ENCODE results near the gene SNAI1. TPM values are rescaled to one million over a fixed set of nuclear protein-coding genes. Genes with fewer than 3 reads are reported as not detected.

Gene SNAI1
- total and polyA plus RNA-seq, 2 donors (not counting 3 experiments of a cell fraction or from before 2014, with no cell fraction given): 10.8 to 13.4 TPM

DNA sequence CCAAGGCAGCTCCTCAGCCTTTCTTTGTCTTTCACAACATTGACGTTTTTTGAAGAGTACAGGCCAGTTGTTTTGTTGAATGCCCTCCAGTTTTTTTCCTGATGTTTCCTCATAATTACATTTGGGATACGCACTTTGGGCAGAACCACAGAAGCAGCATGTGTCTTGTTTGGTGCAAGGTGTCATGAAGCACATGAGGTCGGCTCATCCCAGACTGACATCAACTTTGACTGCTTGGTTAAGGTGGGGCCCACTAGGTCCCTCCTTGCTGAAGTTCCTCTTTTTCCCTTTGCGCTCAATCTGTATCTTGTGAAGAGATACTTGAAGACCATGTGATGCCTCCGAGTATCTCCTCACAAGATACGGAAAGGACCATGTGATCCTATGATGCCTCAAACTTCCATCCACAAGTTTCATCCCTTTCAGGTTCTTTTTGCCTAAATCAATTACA is 10.5 kb downstream of the SNAI1 start:
- Histone ChIP-seq H3K4me3 (replicated peaks in 1 of 3; ENCODE audit: insufficient read depth in 1 of 3, low read depth in 1 of 3, low read length in 3 of 3) (no peak overlapping the region), H3K27me3 (ENCODE audit: control insufficient read depth in 2 of 2, insufficient read depth in 2 of 2, low read length in 2 of 2) (no peaks in the 10 kb centered on the region), H3K9ac (replicated peaks; ENCODE audit: extremely low read depth, insufficient read depth, low read length) (no peak overlapping the region), H2AFZ (ENCODE audit: low read depth, low read length) (no peak overlapping the region), H3K27ac (ENCODE audit: insufficient read depth, low read depth, low read length) (no peak overlapping the region), H4K20me1 (replicated peaks; ENCODE audit: control insufficient read depth, extremely low read depth, insufficient read depth, low read length) (no peaks in the 10 kb centered on the region), H3K4me1 (ENCODE audit: control insufficient read depth, extremely low read depth, insufficient read depth, low read length) (peaks cover 20% of the 10 kb centered on the region), H3K9me3 (replicated peaks; ENCODE audit: control insufficient read depth, insufficient read depth, low read length) (no peaks in the 10 kb centered on the region), H3K36me3 (ENCODE audit: control insufficient read depth in 2 of 2, extremely low read depth in 1 of 2, insufficient read depth in 2 of 2, low read length in 2 of 2) (peaks cover 2 to 4% of the 10 kb centered on the region in 2 experiments), H3K79me2 (ENCODE audit: control insufficient read depth, insufficient read depth, low read length) (peaks cover 1% of the 10 kb centered on the region), H3K9me1 (replicated peaks; ENCODE audit: control insufficient read depth, extremely low read depth, insufficient read depth, low read length) (no peaks in the 10 kb centered on the region), H3K4me2 (ENCODE audit: insufficient read depth, low read length) (no peak overlapping the region)
- intact Hi-C loops (cut with micrococcal nuclease) (no loop called here), dilution Hi-C loops (cut with MboI; ENCODE audit: extremely low pct_ligation_motif_present, low sequenced_read_pairs) (no loop called here)
- no TSS peak for BruUV-seq (replicated peaks)
- DNase-seq (ENCODE audit: low read depth, low spot score): no peak
- ChIA-PET CTCF (interaction anchor here (1.2 kb wide), 1 partner anchor 12 kb away, joined by 4 read pairs; no protein-coding TSS in a partner anchor), POLR2A (interaction anchor here (0.7 kb wide), 1 partner anchor 152 kb away, joined by 9 read pairs; no protein-coding TSS in a partner anchor)
- FAIRE-seq: no peak
- TF ChIP-seq GATA2 (IDR thresholded peaks at IDR 0.05; ENCODE audit: insufficient read depth, insufficient read length, low read depth, low read length) (no peak), MYC (IDR thresholded peaks at IDR 0.05; ENCODE audit: low read depth, low read length) (no peak), POLR2AphosphoS5 (IDR thresholded peaks at IDR 0.05; ENCODE audit: insufficient read depth, low read depth, low read length) (no peak), POLR2A (IDR thresholded peaks at IDR 0.05; ENCODE audit: low read depth, low read length) (no peak), FOS (IDR thresholded peaks at IDR 0.05; ENCODE audit: borderline replicate concordance, insufficient read depth, low read length) (no peak), JUN (IDR thresholded peaks at IDR 0.05; ENCODE audit: borderline replicate concordance, insufficient read depth, insufficient read length, low read depth) (no peak), EZH2 (IDR thresholded peaks at IDR 0.05; ENCODE audit: borderline replicate concordance, low read depth, low read length, severe bottlenecking) (no peak)
- TF ChIP-seq, protein P1, sequence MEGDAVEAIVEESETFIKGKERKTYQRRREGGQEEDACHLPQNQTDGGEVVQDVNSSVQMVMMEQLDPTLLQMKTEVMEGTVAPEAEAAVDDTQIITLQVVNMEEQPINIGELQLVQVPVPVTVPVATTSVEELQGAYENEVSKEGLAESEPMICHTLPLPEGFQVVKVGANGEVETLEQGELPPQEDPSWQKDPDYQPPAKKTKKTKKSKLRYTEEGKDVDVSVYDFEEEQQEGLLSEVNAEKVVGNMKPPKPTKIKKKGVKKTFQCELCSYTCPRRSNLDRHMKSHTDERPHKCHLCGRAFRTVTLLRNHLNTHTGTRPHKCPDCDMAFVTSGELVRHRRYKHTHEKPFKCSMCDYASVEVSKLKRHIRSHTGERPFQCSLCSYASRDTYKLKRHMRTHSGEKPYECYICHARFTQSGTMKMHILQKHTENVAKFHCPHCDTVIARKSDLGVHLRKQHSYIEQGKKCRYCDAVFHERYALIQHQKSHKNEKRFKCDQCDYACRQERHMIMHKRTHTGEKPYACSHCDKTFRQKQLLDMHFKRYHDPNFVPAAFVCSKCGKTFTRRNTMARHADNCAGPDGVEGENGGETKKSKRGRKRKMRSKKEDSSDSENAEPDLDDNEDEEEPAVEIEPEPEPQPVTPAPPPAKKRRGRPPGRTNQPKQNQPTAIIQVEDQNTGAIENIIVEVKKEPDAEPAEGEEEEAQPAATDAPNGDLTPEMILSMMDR (IDR thresholded peaks at IDR 0.05; ENCODE audit: extremely low read depth in 1 of 2, insufficient read depth in 1 of 2, low read depth in 1 of 2, low read length in 2 of 2): no peak
- TF ChIP-seq, protein P2, sequence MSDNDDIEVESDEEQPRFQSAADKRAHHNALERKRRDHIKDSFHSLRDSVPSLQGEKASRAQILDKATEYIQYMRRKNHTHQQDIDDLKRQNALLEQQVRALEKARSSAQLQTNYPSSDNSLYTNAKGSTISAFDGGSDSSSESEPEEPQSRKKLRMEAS (IDR thresholded peaks at IDR 0.05; ENCODE audit: insufficient read depth, insufficient read length): no peak
